Stimulated activated CD8-positive, alpha-beta memory T cell treated with anti-CD3 and anti-CD28 coated beads, Interleukin-15, amount 100 ng/mL, for 4 hours (primary cell): ENCODE results near the gene RNF207.

Source experiments
- DNase-seq, 2 donors: peaks; one replicate each; pipeline ENCODE4 v3.0.0-alpha.2; 2020; ENCODE audit warnings: low read depth in 2 of 2

Gene RNF207

GRCh38 chr1:6234502-6235295, 28.8 kb downstream of the RNF207 start:
- no peak for DNase-seq

GRCh38 chr1:6235296-6235677, 29.4 kb downstream of the RNF207 start:
- no peak for DNase-seq

GRCh38 chr1:6237093-6237492, 31.2 kb downstream of the RNF207 start:
- DNase-seq, result no peak

GRCh38 chr1:6239213-6239752, 33.4 kb downstream of the RNF207 start:
- no peak for DNase-seq

- no peak for DNase-seq
Measured at GRCh38 chr1:6239950-6240768, 34.2 kb downstream of the RNF207 start.

GRCh38 chr1:6241107-6241886, 35.4 kb downstream of the RNF207 start:
- no peak for DNase-seq

GRCh38 chr1:6241887-6242740, 36.2 kb downstream of the RNF207 start:
- no peak for DNase-seq

- DNase-seq, result no peak
Measured at GRCh38 chr1:6243053-6243834, 37.3 kb downstream of the RNF207 start.

GRCh38 chr1:6243993-6244392, 38.1 kb downstream of the RNF207 start, which contains the start of gene HES3:
TSS of gene HES3 (plus strand) at chr1:6244179. CDS start at chr1:6244366, 187 bp downstream.
- DNase-seq, result no peak

GRCh38 chr1:6244401-6245049, 38.6 kb downstream of the RNF207 start:
- no peak for DNase-seq

GRCh38 chr1:6245086-6245868, 39.4 kb downstream of the RNF207 start:
- peak; percentile 29 to 36 for DNase-seq

GRCh38 chr1:6245869-6246496, 40.1 kb downstream of the RNF207 start:
- DNase-seq, result no peak

GRCh38 chr1:6246497-6247467, 40.9 kb downstream of the RNF207 start:
- peak; percentile 50 to 52 for DNase-seq

GRCh38 chr1:6247651-6248050, 41.7 kb downstream of the RNF207 start:
- no peak for DNase-seq

GRCh38 chr1:6248161-6248776, 42.4 kb downstream of the RNF207 start:
- DNase-seq, result no peak

GRCh38 chr1:6248932-6249738, 43.2 kb downstream of the RNF207 start:
- DNase-seq, result no peak
